Measurements from ENCODE around the gene ALLC. TPM values are rescaled to one million over a fixed set of nuclear protein-coding genes. Genes with fewer than 3 reads are reported as not detected.
"Not testable (repeated sequence)": the region's sequence is repeated elsewhere in the genome, so short reads cannot be mapped to it uniquely, and the experiment has no call there.

Gene ALLC
- total RNA-seq, result not detected in 2 replicates

- DNase-seq, result no peak
Observed at GRCh38 chr2:3657881-3658280, at the start of gene ALLC. ALLC (plus strand) TSS chr2:3658200; CDS start chr2:3671158, 12,958 bp downstream.

- no peak for DNase-seq
Observed at GRCh38 chr2:3608373-3609278, 49.4 kb upstream of the ALLC start.

- not testable (repeated sequence) for DNase-seq
Observed at GRCh38 chr2:3609279-3609673, 48.7 kb upstream of the ALLC start.

GRCh38 chr2:3610415-3610814 lies 47.6 kb upstream of the ALLC start:
- no peak for DNase-seq

- DNase-seq, result no peak
Observed at GRCh38 chr2:3610881-3611505, 47.0 kb upstream of the ALLC start.

- DNase-seq, result no peak
Observed at GRCh38 chr2:3611589-3611988, 46.4 kb upstream of the ALLC start.

- no peak for DNase-seq
Observed at GRCh38 chr2:3612639-3613523, 45.1 kb upstream of the ALLC start.

GRCh38 chr2:3613524-3613905 lies 44.5 kb upstream of the ALLC start:
- DNase-seq, result no peak

GRCh38 chr2:3614743-3615142 lies 43.3 kb upstream of the ALLC start:
- not testable (repeated sequence) for DNase-seq

- DNase-seq, result not testable (repeated sequence)
Observed at GRCh38 chr2:3615541-3616200, 42.3 kb upstream of the ALLC start.

- DNase-seq, result not testable (repeated sequence)
Observed at GRCh38 chr2:3616435-3617197, 41.4 kb upstream of the ALLC start.

GRCh38 chr2:3617198-3617890 lies 40.7 kb upstream of the ALLC start:
- DNase-seq, result no peak

- DNase-seq, result no peak
Observed at GRCh38 chr2:3618367-3618766, 39.6 kb upstream of the ALLC start.

GRCh38 chr2:3619033-3619432 lies 39.0 kb upstream of the ALLC start:
- no peak for DNase-seq

- not testable (repeated sequence) for DNase-seq
Observed at GRCh38 chr2:3619661-3620060, 38.3 kb upstream of the ALLC start.

GRCh38 chr2:3620834-3621233 lies 37.2 kb upstream of the ALLC start:
- DNase-seq, result no peak

- DNase-seq, result no peak
Observed at GRCh38 chr2:3622967-3623366, 35.0 kb upstream of the ALLC start.

- no peak for DNase-seq
Observed at GRCh38 chr2:3624059-3624794, 33.8 kb upstream of the ALLC start.

GRCh38 chr2:3625186-3625585 lies 32.8 kb upstream of the ALLC start:
- DNase-seq, result no peak

- DNase-seq, result peak; percentile 69
Observed at GRCh38 chr2:3626118-3626811, 31.7 kb upstream of the ALLC start.
